NCI-H128 (cell line): ENCODE data around the gene ANKRD39.
"Not testable (repeated sequence)": the region's sequence is repeated elsewhere in the genome, so short reads cannot be mapped to it uniquely, and the experiment has no call there.

Experiments
- DNase-seq: peaks from one replicate; lab custom pipeline; 2025; ENCODE audit not compliant: unreplicated experiment; lab: John Stamatoyannopoulos, UW

The ANKRD39 gene

GRCh38 chr2:96873651-96874096, 15.9 kb upstream of the ANKRD39 start:
- DNase-seq: no peak

GRCh38 chr2:96872591-96873349, 15.0 kb upstream of the ANKRD39 start:
- no peak for DNase-seq

- DNase-seq: no peak
These were observed 12.9 kb upstream of the ANKRD39 start for GRCh38 chr2:96870626-96871255.

GRCh38 chr2:96869822-96870625, 12.2 kb upstream of the ANKRD39 start, which contains the start of gene SEMA4C:
Gene SEMA4C, minus strand, starts transcription at chr2:96870080. Its CDS starts 2,194 bp downstream, at chr2:96867886.
- no peak for DNase-seq

- no peak for DNase-seq
These were observed 11.5 kb upstream of the ANKRD39 start for GRCh38 chr2:96869281-96869821.

GRCh38 chr2:96868555-96869280, 10.9 kb upstream of the ANKRD39 start:
- peak; percentile 56 for DNase-seq

GRCh38 chr2:96867756-96868554, 10.1 kb upstream of the ANKRD39 start:
- no peak for DNase-seq

GRCh38 chr2:96866986-96867755, 9.4 kb upstream of the ANKRD39 start:
- no peak for DNase-seq

- DNase-seq: no peak
These were observed 8.8 kb upstream of the ANKRD39 start for GRCh38 chr2:96866586-96866985.

- DNase-seq: no peak
These were observed 8.3 kb upstream of the ANKRD39 start for GRCh38 chr2:96866149-96866548.

GRCh38 chr2:96865654-96866053, 7.8 kb upstream of the ANKRD39 start:
- no peak for DNase-seq

GRCh38 chr2:96864343-96865091, 6.7 kb upstream of the ANKRD39 start:
- DNase-seq: no peak

GRCh38 chr2:96863575-96864342, 5.9 kb upstream of the ANKRD39 start:
- no peak for DNase-seq

GRCh38 chr2:96863056-96863455, 5.2 kb upstream of the ANKRD39 start:
- not testable (repeated sequence) for DNase-seq

GRCh38 chr2:96861074-96861473, 3.3 kb upstream of the ANKRD39 start:
- DNase-seq: no peak

- DNase-seq: no peak
These were observed 2.5 kb upstream of the ANKRD39 start for GRCh38 chr2:96860065-96861029.

GRCh38 chr2:96859681-96860064, 1.9 kb upstream of the ANKRD39 start:
- DNase-seq: no peak
